Osteoblast (primary cell): ENCODE measurements around the gene PXK. TPM values are rescaled to one million over a fixed set of nuclear protein-coding genes. Genes with fewer than 3 reads are reported as not detected.
A peak's percentile ranks its signal among the peaks of the same experiment; 100 is the strongest.

Source experiments
- DNase-seq: peaks from one replicate; pipeline ENCODE4 v3.0.0; 2011; ENCODE audit warnings: low spot score, mixed read lengths; ENCODE audit not compliant: insufficient read length; ENCODE audit errors: missing footprints
- H2AFZ ChIP-seq: 2 replicates; pipeline ENCODE4 v1.6.0; 2011; ENCODE audit warnings: mild to moderate bottlenecking, low read length
- H3K27ac ChIP-seq: 2 replicates; pipeline ENCODE4 v1.5.1; 2011; ENCODE audit warnings: mild to moderate bottlenecking, low read depth, low read length, moderate library complexity
- H3K27me3 ChIP-seq: 2 replicates; pipeline ENCODE4 v1.6.0; 2012; ENCODE audit warnings: mild to moderate bottlenecking, control low read depth, inconsistent platforms, low read length, moderate library complexity; ENCODE audit not compliant: insufficient read depth
- H3K36me3 ChIP-seq: 2 replicates; pipeline ENCODE4 v1.5.1; 2011; ENCODE audit warnings: mild to moderate bottlenecking, low read length, control low read depth, moderate library complexity; ENCODE audit not compliant: insufficient read depth
- H3K4me1 ChIP-seq: 2 replicates; pipeline ENCODE4 v1.5.1; 2011; ENCODE audit warnings: mild to moderate bottlenecking, low read length, control low read depth, moderate library complexity; ENCODE audit not compliant: insufficient read depth
- H3K4me2 ChIP-seq: 2 replicates; pipeline ENCODE4 v1.6.0; 2011; ENCODE audit warnings: mild to moderate bottlenecking, low read length; ENCODE audit not compliant: insufficient read depth
- H3K4me3 ChIP-seq: fragments of 200-600 bp; sonication (generic); 3 replicates; pipeline ENCODE4 v1.5.1; 2012; ENCODE audit warnings: mild to moderate bottlenecking, low read length, inconsistent platforms; ENCODE audit not compliant: insufficient read depth
- H3K79me2 ChIP-seq: 2 replicates; pipeline ENCODE4 v1.6.0; 2012; ENCODE audit warnings: mild to moderate bottlenecking, low read length, control low read depth, inconsistent platforms; ENCODE audit not compliant: insufficient read depth
- H3K9me3 ChIP-seq: 2 replicates; pipeline ENCODE4 v1.5.1; 2011; ENCODE audit warnings: low read depth, low read length, control low read depth
- H4K20me1 ChIP-seq: 2 replicates; pipeline ENCODE4 v1.6.0; 2012; ENCODE audit warnings: mild to moderate bottlenecking, low read length, control low read depth; ENCODE audit not compliant: insufficient read depth
- total RNA-seq: library from RNA; depleted of rRNA; stranded (reverse); fragments of >200 nt; gene quantifications from 2 replicates; pipeline ENCODE4 v1.2.3, GENCODE V29; 2012
- TF ChIP-seq, protein P1 (sequence below): IDR thresholded peaks from 2 replicates; pipeline ENCODE4 v1.5.1; 2011; ENCODE audit warnings: mild to moderate bottlenecking, low read depth, low read length, moderate library complexity; ENCODE audit errors: extremely low read depth

Gene PXK
- total RNA-seq, 1 donor = 77.4 TPM

DNA sequence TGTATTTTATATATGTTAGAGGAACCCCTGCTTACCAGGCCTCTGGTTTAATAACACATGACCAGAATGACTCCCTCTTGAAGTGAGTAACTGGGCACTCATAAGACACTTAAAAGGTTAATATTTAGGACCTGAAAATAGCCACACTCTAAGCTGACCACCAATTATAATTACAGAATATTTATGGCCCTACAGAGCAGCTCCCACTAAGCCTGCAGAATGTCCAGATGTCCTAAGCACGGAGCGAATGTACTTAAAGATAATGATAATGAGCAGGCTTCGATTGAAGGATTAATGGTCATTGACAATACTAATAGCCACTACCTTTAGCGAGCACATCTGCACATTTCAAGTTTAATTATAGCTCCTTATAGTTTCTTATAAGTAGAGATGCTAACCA, 136.4 kb downstream of the PXK start:
- Histone ChIP-seq H3K4me1 (peaks cover 15% of the 10 kb centered on the region), H3K27me3 (no peaks in the 10 kb centered on the region), H3K9me3 (no peaks in the 10 kb centered on the region), H4K20me1 (no peaks in the 10 kb centered on the region), H3K4me3 (no peak overlapping the region), H2AFZ (no peak overlapping the region), H3K79me2 (no peaks in the 10 kb centered on the region), H3K36me3 (no peaks in the 10 kb centered on the region), H3K4me2 (no peak overlapping the region), H3K27ac (no peak overlapping the region)
- TF ChIP-seq, protein P1, sequence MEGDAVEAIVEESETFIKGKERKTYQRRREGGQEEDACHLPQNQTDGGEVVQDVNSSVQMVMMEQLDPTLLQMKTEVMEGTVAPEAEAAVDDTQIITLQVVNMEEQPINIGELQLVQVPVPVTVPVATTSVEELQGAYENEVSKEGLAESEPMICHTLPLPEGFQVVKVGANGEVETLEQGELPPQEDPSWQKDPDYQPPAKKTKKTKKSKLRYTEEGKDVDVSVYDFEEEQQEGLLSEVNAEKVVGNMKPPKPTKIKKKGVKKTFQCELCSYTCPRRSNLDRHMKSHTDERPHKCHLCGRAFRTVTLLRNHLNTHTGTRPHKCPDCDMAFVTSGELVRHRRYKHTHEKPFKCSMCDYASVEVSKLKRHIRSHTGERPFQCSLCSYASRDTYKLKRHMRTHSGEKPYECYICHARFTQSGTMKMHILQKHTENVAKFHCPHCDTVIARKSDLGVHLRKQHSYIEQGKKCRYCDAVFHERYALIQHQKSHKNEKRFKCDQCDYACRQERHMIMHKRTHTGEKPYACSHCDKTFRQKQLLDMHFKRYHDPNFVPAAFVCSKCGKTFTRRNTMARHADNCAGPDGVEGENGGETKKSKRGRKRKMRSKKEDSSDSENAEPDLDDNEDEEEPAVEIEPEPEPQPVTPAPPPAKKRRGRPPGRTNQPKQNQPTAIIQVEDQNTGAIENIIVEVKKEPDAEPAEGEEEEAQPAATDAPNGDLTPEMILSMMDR = no peak
- no peak for DNase-seq

DNA sequence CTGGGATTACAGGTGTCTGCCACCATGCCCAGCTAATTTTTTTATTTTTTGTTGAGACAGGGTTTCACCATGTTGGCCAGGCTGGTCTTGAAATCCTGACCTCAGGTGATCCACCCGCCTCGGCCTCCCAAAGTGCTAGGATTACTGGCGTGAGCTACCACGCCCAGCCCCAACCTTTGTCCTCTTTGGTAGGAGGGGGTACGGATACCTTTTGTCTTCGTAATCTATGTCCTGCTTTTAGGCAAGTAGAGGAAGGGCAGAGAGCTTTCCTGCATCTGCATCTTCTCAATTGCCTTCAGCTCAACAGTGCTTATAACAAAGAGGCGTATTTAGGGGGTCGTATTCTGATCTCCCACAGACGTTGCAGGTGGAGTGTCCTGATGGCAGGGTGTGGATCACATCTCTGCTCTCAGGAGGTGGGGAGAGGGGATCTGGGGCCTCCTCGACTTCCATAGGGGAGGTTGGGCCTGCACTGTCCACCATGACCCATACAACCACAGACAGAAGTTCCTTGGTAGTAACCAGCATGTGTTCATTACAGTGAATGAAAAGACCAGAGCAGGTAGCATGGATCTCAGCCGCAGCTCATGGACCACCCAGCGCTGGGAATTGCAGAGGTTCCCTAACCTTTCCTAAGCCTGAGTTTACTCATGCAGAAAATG, 137.8 kb downstream of the PXK start:
- TF ChIP-seq, protein P1 = no peak
- Histone ChIP-seq H3K4me3 (no peak overlapping the region), H2AFZ (peak overlapping the region; percentile 40), H3K9me3 (no peaks in the 10 kb centered on the region), H3K4me1 (peaks cover 19% of the 10 kb centered on the region), H3K36me3 (no peaks in the 10 kb centered on the region), H4K20me1 (no peaks in the 10 kb centered on the region), H3K4me2 (no peak overlapping the region), H3K27ac (peak overlapping the region; percentile 40), H3K79me2 (no peaks in the 10 kb centered on the region), H3K27me3 (no peaks in the 10 kb centered on the region)
- no peak for DNase-seq

DNA sequence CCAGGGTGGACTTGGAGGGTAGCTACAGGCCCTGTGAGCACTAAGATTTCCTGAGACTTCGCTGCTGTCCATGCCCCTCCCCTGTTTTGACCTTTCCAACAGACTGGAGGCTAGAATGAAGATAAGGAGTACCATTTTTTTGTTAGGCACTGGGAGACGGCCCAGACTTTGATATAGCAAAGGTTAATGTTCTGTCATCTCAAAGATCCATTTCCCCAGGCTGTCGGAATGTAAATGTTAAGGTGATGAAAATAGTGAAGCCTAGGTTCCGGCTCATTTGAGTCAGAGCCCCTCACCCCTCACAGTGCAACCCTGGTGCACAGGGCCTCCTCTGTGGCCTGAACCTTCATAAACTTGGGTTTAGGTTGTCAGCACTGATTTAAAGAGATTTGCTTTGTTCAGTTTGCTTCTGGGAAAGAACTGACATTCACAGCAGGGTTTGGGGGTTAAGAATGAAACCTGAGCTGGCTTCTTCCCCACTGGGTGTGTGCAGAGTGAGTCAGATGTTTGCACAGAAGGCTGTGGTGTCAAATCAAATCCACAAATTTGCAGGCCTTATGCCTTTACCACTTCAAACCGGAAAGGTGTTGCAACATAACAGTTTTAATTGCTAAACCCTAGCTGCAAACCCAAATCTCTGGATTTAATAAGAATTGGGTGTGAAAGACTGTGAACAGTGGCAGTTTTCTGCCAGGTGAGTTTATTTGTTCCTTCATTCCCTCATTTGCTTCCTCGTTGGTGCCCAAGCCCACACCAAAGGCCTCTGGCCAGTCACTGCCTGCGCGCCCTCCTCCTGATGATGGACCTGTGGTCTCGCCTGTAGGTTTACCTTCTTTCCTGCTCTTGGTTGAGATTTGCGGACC, 138.6 kb downstream of the PXK start:
- H2AFZ ChIP-seq = peak overlapping the region; percentile 40
- no peaks in the 10 kb centered on the region for H3K27me3 ChIP-seq
- H3K27ac ChIP-seq = peak overlapping the region; percentile 45
- no peak overlapping the region for H3K4me3 ChIP-seq
- peaks cover 19% of the 10 kb centered on the region for H3K4me1 ChIP-seq
- H4K20me1 ChIP-seq = no peaks in the 10 kb centered on the region
- DNase-seq = peak; percentile 91
- TF ChIP-seq, protein P1 = no peak
- H3K79me2 ChIP-seq = no peaks in the 10 kb centered on the region
- H3K4me2 ChIP-seq = peak overlapping the region; percentile 58
- no peaks in the 10 kb centered on the region for H3K36me3 ChIP-seq
- no peaks in the 10 kb centered on the region for H3K9me3 ChIP-seq

DNA sequence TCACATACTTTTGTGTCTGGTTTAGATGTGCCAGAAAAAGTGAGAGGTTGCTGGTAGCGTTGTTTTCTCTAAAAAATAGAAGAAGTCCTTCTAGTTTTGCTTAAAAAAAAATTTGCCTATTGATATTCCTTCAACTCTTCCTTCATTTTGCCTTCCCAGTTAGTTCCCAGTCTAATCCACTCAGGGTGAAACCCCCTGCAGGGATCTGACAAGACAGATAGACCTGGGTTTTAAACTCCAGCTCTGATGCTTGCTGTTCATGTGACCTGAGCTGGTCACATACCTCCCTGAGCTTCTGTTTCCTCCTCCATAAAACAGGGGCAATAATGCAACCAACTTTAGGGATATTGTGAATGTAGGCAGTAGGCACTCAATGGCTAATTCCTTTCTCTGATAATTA, 140.6 kb downstream of the PXK start:
- Histone ChIP-seq H3K36me3 (no peaks in the 10 kb centered on the region), H3K4me2 (no peak overlapping the region), H3K4me1 (peaks cover 19% of the 10 kb centered on the region), H3K9me3 (no peaks in the 10 kb centered on the region), H3K79me2 (no peaks in the 10 kb centered on the region), H4K20me1 (no peaks in the 10 kb centered on the region), H2AFZ (no peak overlapping the region), H3K27ac (no peak overlapping the region), H3K4me3 (no peak overlapping the region), H3K27me3 (no peaks in the 10 kb centered on the region)
- TF ChIP-seq, protein P1 = no peak
- no peak for DNase-seq
